NCI-H1436 treated with DMSO at 0.1 percent for 48 hours (cell line): ENCODE measurements around the gene NNMT.

Experiments used
- DNase-seq: peaks from one replicate; lab custom pipeline; 2025; lab: John Stamatoyannopoulos, UW

The NNMT gene

DNA sequence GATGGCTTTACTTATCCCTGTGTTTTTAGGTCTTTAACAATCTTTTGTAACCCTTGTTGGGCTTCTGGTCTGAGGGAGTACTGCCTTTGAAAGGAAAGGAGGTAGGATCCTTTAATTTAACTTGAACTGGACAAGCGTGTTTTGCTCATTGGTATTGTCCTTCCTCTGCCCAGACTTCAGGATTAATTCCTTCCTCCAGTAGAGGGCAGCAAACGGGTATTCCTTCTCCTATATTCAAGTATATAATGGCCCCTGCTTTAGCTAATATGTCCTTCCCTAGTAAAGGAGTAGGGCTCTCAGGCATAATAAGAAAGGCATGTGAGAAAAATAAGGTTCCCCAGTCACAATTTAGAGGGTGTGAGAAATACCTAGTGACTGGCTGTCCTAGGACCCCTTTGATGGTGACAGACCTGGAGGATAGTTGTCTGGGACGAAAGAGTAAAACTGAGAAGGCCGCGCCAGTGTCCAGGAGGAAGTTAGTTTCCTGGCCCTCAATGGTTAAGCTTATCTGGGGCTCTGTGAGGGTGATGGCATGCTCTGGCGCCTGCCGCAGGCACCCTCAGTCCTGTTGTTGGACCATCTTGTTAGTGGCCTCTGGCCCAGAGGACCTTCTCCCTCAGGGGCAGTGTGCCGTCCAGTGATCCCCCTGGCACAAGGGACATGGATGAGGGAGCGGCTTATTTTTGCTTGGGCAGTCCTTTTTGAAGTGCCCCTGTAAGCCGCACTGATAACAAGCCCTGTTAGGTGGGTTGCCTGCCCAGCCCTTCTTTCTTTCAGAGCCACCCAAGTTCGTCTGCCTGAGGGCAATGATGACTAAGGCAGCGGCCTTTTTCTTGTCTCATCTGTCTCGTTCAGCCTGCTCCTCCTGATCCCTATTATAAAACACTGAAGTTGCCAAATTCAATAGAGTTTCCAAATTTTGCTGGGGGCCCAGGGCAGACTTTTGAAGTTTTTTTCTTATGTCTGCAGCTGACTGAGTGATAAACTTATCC lies 52.3 kb downstream of the NNMT start:
- no peak for DNase-seq

DNA sequence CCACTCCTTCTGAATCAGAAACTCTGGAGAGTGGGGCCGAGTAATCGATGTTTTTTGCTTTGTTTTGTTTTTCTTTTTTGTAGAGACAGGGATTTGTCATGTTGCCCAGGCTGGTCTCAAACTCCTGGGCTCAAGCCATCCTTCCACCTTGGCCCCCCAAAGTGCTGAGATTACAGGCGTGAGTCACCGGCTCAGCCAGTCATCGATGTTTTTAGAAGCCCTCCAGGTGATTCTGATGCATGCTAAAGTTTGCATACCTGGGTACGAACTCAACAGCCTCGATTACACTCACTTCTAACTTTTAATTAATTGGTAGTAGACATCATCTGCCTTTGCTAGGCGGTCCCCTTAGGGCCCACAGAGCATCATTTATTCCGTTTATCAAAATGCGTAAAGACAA lies 53.8 kb downstream of the NNMT start:
- DNase-seq, result no peak

DNA sequence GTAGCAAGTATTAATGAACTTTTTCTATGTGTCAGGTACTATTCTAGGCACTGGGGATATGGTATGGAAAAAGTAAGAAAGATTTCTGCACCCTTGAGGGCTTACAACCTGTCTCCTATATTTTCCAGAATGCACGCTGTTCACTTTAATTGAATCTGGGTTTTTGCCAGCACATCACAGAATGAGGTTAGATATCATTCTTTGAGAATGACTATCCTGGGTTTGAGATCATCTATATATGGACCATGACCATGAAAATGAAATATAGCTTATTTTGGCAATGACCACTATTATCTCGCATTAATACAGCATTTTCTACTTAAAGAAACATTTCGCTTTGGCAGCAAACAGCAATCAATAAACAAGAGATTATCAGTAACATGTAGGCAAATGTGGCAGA lies 57.2 kb downstream of the NNMT start:
- no peak for DNase-seq

DNA sequence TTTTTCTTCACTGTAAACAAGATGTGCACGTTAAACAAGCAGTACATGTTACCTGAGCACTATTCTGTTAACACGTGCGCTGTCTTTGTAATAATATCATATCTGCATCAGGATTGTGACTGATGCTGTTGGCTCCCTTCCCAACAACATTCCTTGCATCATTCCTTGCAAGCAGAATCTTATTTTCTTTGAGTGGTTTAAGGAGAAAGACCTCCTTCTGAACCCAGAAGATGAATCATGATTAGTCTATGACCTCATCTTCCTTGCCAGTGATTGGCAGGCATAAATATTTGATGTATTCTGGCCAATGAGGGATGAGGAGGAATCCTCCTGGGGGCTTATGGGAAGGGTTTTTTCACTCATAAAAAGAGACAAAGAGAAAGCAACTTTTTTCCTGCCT lies 57.9 kb downstream of the NNMT start:
- no peak for DNase-seq

DNA sequence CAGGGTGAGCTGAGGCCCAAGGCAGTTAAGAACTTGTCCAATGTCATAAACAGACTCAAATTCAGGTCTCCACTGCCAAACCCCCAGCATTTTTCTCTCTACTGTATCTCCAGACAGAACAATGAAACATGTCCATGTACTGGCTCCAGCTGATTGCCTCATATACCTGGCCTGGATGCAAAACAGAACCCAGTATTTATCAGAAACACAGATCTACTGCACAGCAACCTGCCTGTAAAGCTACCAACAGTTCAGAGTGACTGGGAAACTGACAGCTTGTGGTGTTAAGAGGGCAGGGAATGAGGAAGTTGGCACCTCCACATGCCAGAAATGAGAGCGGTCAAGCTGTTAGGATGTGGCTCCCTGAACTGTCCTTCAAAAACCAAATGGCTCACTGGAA lies 62.5 kb downstream of the NNMT start:
- DNase-seq, result no peak

DNA sequence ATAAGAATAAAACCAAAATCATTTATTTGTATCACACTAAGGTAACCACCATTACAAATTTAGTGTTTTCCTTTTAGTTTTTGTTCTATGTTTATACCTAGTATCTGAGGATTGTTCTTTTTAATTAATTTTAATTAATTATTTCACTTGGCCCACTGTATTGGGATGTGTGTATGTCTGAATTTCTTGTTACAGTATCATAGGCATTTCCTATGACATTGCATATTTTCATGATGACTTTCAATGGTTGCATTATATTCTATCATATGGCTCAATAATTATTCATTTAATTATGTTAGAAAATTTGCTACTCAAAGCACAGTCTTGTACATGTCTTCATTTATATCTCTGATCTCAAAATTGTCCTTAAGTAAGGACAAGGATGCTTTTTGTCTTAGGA lies 63.1 kb downstream of the NNMT start:
- DNase-seq, result no peak

DNA sequence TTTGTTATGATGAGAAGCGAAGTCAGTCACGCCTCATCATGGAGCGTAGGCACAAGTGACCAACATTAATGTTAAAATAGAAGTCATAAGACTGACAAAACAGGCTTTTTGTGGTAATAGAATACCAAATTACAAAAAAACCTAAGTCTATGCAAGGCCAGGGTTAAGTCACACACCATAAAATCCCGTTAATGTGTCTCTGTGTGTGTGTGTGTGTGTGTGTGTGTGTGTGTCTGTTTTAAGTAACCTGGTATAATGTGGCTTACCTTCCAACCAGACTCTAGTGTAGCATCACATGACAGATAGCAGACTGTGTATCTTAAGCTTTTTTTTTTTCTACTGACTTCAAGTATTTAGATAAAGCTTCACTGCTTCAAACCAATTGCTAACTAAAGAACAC lies 66.1 kb downstream of the NNMT start:
- no peak for DNase-seq

DNA sequence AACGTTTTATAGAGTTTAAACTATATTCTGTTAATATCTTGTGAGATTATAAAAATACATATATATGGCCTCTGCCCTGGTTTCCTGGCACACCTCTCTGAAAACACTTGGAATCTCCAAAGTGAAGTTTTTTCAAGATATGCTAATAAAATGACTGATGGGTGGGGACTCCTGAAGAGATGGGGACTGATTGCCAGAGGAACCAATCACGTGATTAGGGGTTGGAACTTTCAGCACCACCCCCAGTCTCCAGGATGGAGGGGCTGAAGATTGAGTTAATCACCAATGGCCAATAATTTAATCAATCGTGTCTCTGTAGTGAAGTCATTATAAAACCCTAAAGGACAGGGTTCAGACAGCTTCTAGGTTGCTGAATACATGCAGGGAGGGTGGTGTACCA lies 66.8 kb downstream of the NNMT start:
- no peak for DNase-seq
